ENCODE results near the gene SPP1. TPM values are rescaled to one million over a fixed set of nuclear protein-coding genes. Genes with fewer than 3 reads are reported as not detected.

SPP1 gene
- total RNA-seq, 2 experiments from 2014 or later: not detected

DNA sequence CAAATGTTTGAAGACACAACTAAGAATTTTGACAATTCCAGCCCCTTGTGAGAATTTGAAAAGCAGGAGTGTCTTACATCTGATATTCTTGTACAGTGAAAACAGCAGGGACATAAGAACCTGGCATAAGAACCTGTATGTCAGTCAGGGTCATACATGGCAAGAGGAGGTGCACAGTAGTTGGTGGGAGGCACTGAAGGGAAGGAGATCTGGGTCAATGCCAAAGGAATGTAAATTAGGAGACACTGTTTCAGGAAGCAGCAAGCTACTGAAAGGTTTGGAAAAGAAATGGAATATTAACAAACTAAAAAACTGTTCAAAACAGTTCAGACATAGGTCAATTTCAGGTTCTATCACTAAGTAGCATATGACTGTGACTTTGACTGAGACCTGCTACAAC is 25.0 kb upstream of the SPP1 start:
- ATAC-seq (ENCODE audit: poor library complexity): no peak

DNA sequence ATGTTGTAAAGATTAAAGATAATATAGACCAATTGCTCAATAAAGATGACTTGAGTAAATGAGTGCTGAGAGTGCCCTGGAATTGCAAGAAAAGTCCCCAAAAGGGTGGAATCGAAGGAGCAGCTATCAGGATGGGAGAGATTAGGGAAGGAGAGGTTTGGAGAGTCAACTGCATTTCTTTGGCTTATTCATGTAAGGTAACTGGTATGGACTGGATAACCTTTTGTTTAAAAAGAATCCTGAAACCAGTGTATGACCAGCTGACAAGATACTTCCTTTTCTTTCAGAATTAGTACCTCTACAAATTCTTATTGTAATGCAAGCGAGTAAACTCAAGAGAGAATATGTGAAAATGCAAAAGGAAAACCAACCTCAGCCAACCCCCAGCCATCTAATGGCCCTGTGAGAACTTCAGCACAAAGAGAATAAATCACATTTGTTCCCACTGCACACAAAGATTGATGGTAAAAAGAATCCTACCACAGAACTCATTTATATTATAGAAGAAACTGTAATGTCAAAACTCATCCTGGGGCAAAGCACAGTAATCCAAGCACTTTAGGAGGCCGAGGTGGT is 24.5 kb upstream of the SPP1 start:
- intact Hi-C loops (cut with DNase I, micrococcal nuclease): no loop called here
- no peaks in the 10 kb centered on the region for H3K36me3 Mint-ChIP-seq (ENCODE audit: low read depth)
- CTCF ChIA-PET: no interaction called here
- POLR2A ChIA-PET: no interaction called here
- H3K9me3 Mint-ChIP-seq: no peaks in the 10 kb centered on the region
- Histone ChIP-seq H3K9me3 (ENCODE audit: control insufficient read depth in 1 of 2, insufficient read depth in 1 of 2, low read length in 2 of 2) (no peaks in the 10 kb centered on the region), H3K36me3 (ENCODE audit: insufficient read depth, low read length) (no peaks in the 10 kb centered on the region), H3K27ac (ENCODE audit: low read depth in 1 of 2, low read length in 2 of 2) (no peak overlapping the region), H3K4me1 (ENCODE audit: insufficient read depth, low read length) (no peaks in the 10 kb centered on the region), H3K4me3 (ENCODE audit: low read length) (no peak overlapping the region), H3K27me3 (ENCODE audit: control insufficient read depth in 1 of 2, insufficient read depth in 2 of 2, low read length in 2 of 2) (peaks cover 0 to 6% of the 10 kb centered on the region in 2 experiments)
- TF ChIP-seq, protein P1, sequence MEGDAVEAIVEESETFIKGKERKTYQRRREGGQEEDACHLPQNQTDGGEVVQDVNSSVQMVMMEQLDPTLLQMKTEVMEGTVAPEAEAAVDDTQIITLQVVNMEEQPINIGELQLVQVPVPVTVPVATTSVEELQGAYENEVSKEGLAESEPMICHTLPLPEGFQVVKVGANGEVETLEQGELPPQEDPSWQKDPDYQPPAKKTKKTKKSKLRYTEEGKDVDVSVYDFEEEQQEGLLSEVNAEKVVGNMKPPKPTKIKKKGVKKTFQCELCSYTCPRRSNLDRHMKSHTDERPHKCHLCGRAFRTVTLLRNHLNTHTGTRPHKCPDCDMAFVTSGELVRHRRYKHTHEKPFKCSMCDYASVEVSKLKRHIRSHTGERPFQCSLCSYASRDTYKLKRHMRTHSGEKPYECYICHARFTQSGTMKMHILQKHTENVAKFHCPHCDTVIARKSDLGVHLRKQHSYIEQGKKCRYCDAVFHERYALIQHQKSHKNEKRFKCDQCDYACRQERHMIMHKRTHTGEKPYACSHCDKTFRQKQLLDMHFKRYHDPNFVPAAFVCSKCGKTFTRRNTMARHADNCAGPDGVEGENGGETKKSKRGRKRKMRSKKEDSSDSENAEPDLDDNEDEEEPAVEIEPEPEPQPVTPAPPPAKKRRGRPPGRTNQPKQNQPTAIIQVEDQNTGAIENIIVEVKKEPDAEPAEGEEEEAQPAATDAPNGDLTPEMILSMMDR (IDR thresholded peaks at IDR 0.05): no peak
- peaks cover 6% of the 10 kb centered on the region for H3K27me3 Mint-ChIP-seq
- ATAC-seq (ENCODE audit: poor library complexity) (no peak), DNase-seq (no peak)
- no peak overlapping the region for H3K27ac Mint-ChIP-seq
- no peak overlapping the region for H3K4me3 Mint-ChIP-seq
- no peaks in the 10 kb centered on the region for H3K4me1 Mint-ChIP-seq (ENCODE audit: low read depth)

More for the DNA sequence above, 25.0 kb upstream of the SPP1 start:
- no peaks in the 10 kb centered on the region for H3K4me1 ChIP-seq (ENCODE audit: insufficient read depth, low read length)
- H3K9me3 ChIP-seq (ENCODE audit: control insufficient read depth in 1 of 2, insufficient read depth in 1 of 2, low read length in 2 of 2): no peaks in the 10 kb centered on the region
- no peak overlapping the region for H3K4me3 ChIP-seq (ENCODE audit: low read length)
- no peak overlapping the region for H3K27ac ChIP-seq (ENCODE audit: low read depth in 1 of 2, low read length in 2 of 2)
- ChIA-PET POLR2A (no interaction called here), CTCF (no interaction called here)
- no peaks in the 10 kb centered on the region for H3K36me3 ChIP-seq (ENCODE audit: insufficient read depth, low read length)
- H3K4me3 Mint-ChIP-seq: no peak overlapping the region
- peaks cover 0 to 6% of the 10 kb centered on the region in 2 experiments for H3K27me3 ChIP-seq (ENCODE audit: control insufficient read depth in 1 of 2, insufficient read depth in 2 of 2, low read length in 2 of 2)
- H3K27me3 Mint-ChIP-seq: peaks cover 6% of the 10 kb centered on the region
- intact Hi-C loops (cut with DNase I, micrococcal nuclease): no loop called here
- no peaks in the 10 kb centered on the region for H3K36me3 Mint-ChIP-seq (ENCODE audit: low read depth)
- DNase-seq: no peak
- no peaks in the 10 kb centered on the region for H3K9me3 Mint-ChIP-seq
- no peak overlapping the region for H3K27ac Mint-ChIP-seq
- no peaks in the 10 kb centered on the region for H3K4me1 Mint-ChIP-seq (ENCODE audit: low read depth)
- TF ChIP-seq, protein P1 (IDR thresholded peaks at IDR 0.05): no peak

DNA sequence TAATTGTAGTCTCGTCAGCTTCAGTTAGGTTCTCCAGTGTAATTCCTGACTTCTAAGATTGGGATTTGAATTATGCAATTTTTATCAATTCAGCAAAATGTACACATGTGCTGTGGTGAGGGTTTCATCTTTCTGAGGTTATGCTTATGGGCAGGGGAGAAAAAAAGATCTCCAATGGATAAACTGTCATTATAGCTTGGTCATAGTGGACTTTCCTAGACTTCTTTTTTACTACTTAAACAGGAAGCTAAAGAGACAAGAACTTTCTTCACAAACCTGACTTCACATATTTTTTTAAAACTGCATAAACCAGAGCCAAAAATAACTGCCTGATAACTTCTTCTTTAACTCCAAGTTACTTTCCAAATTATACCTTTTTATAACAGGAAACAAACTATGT is 21.7 kb upstream of the SPP1 start:
- Histone ChIP-seq H3K4me3 (ENCODE audit: low read length) (no peak overlapping the region), H3K27ac (ENCODE audit: low read depth in 1 of 2, low read length in 2 of 2) (no peak overlapping the region), H3K9me3 (ENCODE audit: control insufficient read depth in 1 of 2, insufficient read depth in 1 of 2, low read length in 2 of 2) (no peaks in the 10 kb centered on the region), H3K36me3 (ENCODE audit: insufficient read depth, low read length) (no peaks in the 10 kb centered on the region), H3K4me1 (ENCODE audit: insufficient read depth, low read length) (no peaks in the 10 kb centered on the region), H3K27me3 (ENCODE audit: control insufficient read depth in 1 of 2, insufficient read depth in 2 of 2, low read length in 2 of 2) (peaks cover 0 to 6% of the 10 kb centered on the region in 2 experiments)
- Mint-ChIP-seq H3K36me3 (ENCODE audit: low read depth) (no peaks in the 10 kb centered on the region), H3K9me3 (no peaks in the 10 kb centered on the region), H3K27ac (no peak overlapping the region), H3K4me3 (no peak overlapping the region), H3K27me3 (no peaks in the 10 kb centered on the region), H3K4me1 (ENCODE audit: low read depth) (no peaks in the 10 kb centered on the region)
- ChIA-PET CTCF (interaction anchor here (0.8 to 1.4 kb wide), 2 partner anchors 14 to 79 kb away, joined by 3 read pairs; no protein-coding TSS in a partner anchor), POLR2A (no interaction called here)
- intact Hi-C loops (cut with DNase I, micrococcal nuclease): no loop called here
- ATAC-seq (ENCODE audit: poor library complexity): no peak
- DNase-seq: no peak
- TF ChIP-seq, protein P1 (IDR thresholded peaks at IDR 0.05): no peak

Data from CD4-positive, alpha-beta T cell (primary cell).